ENCODE results near the gene SHROOM4.
A peak's percentile ranks its signal among the peaks of the same experiment; 100 is the strongest.

SHROOM4 gene

GRCh38 chrX:50615570-50616158 is 198.3 kb downstream of the SHROOM4 start:
- no peak for DNase-seq

GRCh38 chrX:50614460-50614859 is 199.5 kb downstream of the SHROOM4 start:
- DNase-seq: no peak

DNA sequence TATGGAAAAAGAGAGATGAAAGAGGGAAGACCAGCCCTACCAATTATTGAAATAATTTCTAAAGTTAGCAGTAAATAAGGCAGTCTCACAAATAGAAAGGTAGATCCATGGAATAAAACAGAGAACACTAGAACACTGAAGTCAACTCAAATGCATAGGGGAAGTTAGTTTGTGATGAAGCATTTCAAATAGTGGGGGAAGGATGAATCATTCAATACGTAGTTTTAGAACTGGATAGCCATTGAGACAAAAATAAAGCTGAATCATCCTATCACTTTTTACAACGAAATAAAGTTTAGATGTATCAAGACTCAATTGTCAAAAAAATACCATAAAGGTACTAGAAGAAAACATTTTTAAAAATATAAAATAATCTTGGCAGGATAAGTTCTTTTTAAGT is 200.1 kb downstream of the SHROOM4 start:
- no peak for DNase-seq

DNA sequence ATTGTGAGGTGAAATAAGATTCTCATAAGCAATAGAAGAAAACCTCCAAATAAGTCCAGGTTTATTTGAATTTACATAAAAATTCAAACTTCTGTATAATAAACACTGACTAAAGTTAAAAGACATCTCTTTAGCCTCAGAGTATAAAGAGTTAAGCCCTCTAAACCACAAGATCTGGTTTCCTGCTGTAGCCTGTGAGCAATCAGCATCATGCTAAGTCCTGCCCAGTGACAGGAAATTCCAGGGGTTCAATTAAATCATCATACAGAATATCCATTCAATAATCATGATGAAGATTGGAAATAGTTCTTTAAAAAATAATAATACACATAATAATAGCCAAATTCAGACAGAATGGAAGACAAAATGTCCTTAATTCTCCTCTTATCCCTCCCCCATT is 204.2 kb downstream of the SHROOM4 start:
- DNase-seq: no peak

DNA sequence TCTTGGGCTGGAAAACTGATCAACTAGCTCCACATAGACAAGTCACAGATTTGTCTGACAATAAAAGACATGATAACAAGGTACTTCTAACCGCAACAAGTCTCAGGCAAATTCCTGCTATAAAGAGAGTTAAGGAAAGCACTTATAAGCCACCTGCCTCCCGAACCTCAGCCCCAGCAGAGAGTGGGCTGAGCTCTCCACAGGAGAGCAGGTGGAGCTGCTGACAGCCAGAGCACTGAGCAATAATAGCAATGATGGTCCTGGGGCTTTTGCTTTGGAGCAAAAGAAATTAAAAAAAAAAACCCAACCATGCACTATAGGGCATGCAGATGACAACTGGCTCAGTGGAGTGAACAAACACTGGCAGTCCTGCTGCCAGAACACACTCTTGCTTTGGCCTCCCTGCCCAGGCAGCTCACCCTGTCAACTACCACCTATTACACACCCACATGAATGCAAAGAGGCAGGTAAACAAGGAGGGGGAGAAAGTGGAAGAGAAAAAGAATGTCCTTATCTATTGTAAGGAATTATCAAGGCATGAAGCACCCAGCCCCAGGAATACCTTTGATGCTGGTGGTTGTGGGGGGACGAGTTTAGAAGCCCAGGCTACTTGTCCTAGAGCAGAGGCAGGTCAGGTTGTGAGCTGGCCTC is 207.6 kb downstream of the SHROOM4 start:
- no peak for DNase-seq

DNA sequence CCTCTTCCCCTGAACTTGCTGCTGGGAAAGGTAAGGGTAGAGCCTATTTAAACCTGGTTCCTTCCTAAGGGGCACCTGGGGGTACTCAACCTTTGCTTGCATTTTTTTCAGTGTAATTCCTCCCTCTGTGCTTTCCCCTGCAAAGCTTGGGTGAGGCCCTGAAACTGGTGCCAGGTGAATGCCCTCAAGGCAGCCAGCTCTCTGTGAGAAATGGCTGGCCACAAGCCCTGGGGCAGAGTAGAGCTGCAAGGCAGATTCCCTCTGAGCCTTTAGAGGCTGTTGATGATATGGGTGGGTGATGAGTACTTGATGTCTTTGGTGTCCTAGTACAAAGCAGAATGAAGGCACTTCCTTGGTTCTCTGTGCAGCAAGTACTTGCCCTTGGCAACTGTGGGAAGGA is 217.9 kb downstream of the SHROOM4 start:
- DNase-seq: no peak

- DNase-seq: no peak
Observed at GRCh38 chrX:50594788-50595187, 219.2 kb downstream of the SHROOM4 start.

- DNase-seq: no peak
Observed at GRCh38 chrX:50586980-50587379, 227.0 kb downstream of the SHROOM4 start.

GRCh38 chrX:50586407-50586806 is 227.6 kb downstream of the SHROOM4 start:
- no peak for DNase-seq

GRCh38 chrX:50581405-50581804 is 232.6 kb downstream of the SHROOM4 start:
- DNase-seq: no peak

DNA sequence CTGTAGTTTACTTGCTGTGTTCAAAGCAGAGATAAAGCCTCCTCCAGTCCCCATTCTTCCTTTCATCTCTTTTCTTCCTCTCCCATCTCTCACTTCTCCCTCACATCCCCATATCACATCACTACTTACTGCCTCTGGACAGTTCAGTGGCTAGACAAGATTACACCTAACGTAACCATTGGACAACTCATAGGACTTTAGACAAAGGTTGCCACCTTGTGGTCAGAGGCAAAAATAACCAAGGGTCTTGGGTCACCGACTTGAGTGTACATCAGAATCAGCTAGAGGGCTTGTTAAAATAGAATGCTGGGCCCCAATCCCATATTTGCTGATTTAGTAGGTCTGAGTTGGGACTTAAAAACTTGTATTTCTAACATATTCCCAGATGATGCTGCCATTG is 234.0 kb downstream of the SHROOM4 start:
- peak; percentile 55 for DNase-seq

- DNase-seq: no peak
Observed at GRCh38 chrX:50577326-50577725, 236.7 kb downstream of the SHROOM4 start.

DNA sequence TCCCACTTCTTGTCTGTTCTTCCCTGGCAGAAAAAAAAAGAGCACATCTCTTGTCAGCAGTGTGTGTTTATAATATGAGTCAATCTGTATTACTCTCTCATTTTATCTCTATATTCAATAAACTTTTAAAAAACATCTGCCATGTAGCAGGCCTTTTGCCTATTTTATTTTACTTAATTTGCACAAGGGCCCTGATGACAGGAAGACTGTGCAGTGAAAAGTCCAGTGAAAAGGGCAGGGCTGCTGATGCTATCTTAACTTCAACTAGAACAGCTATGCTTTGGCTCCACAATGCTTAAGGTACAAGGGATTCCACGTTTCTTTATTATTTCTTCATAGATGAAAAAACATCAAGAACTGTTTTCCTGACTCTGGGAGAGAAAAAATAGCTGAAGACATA is 246.4 kb downstream of the SHROOM4 start:
- DNase-seq: no peak

GRCh38 chrX:50565718-50566117 is 248.3 kb downstream of the SHROOM4 start:
- no peak for DNase-seq
